ENCODE results near the gene AMACR.

DNA sequence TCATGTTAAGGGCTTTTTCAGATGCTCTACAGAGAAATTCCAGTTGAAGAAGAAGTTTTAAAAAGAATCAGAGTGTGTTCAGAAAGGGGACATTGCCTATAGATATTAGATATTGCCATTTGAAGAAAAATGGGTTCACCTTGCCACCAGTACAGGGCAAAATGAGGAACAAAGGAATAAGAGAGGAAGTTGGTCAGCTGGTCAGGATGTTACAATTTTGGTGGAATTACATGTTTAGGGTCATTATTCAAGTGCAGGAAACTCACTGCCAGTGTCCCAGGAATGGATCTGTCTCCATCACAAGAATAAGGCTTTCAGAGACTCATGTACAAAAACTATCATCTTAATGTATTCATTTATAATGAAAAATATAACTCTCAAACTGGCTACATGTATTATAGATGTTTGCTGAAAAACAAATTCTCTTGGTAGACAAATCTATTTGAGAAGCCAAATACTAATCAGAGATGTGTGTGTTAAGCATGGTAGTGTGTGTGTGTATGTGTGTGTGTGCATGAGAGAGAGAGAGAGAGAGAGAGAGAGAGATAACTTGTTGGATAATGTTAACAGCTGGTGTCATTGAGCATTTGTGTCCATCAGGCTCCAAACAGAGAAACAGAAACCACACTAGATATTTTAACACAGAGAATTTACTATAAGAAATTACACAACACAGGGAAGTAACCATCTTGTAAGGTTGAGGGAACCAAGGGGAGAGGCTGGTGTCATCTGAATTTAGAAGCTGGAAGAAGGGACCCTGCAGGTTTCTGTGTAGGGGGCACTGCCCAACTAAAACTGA is 40.1 kb upstream of the AMACR start:
- TF ChIP-seq, protein P1, sequence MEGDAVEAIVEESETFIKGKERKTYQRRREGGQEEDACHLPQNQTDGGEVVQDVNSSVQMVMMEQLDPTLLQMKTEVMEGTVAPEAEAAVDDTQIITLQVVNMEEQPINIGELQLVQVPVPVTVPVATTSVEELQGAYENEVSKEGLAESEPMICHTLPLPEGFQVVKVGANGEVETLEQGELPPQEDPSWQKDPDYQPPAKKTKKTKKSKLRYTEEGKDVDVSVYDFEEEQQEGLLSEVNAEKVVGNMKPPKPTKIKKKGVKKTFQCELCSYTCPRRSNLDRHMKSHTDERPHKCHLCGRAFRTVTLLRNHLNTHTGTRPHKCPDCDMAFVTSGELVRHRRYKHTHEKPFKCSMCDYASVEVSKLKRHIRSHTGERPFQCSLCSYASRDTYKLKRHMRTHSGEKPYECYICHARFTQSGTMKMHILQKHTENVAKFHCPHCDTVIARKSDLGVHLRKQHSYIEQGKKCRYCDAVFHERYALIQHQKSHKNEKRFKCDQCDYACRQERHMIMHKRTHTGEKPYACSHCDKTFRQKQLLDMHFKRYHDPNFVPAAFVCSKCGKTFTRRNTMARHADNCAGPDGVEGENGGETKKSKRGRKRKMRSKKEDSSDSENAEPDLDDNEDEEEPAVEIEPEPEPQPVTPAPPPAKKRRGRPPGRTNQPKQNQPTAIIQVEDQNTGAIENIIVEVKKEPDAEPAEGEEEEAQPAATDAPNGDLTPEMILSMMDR (IDR thresholded peaks at IDR 0.05) = no peak
- TF ChIP-seq POLR2AphosphoS5 (IDR thresholded peaks at IDR 0.05; ENCODE audit: low read depth, low read length) = no peak

All from Panc1 (cell line).